Measurements from ENCODE around the gene KIF7.

Gene KIF7

GRCh38 chr15:89677381-89677780, 22.1 kb upstream of the KIF7 start:
- H2AFZ ChIP-seq (ENCODE audit: low read depth, low read length), result no peak overlapping the region
- no peak overlapping the region for H2BK120ac ChIP-seq (ENCODE audit: low read depth, low read length)
- H2BK12ac ChIP-seq (ENCODE audit: low read length in 2 of 2), result no peak overlapping the region
- no peak overlapping the region for H3K9ac ChIP-seq (ENCODE audit: low read length)
- no peaks in the 10 kb centered on the region for H3K79me1 ChIP-seq (replicated peaks; ENCODE audit: low read length, poor library complexity, severe bottlenecking)
- H2AK5ac ChIP-seq (ENCODE audit: low read length, severe bottlenecking), result no peak overlapping the region
- no peak overlapping the region for H2BK5ac ChIP-seq (ENCODE audit: low read depth, low read length, poor library complexity, severe bottlenecking)
- peaks cover 0 to 5% of the 10 kb centered on the region in 2 experiments for H3K27me3 ChIP-seq (ENCODE audit: control insufficient read depth in 1 of 2, insufficient read depth in 1 of 2, low read length in 2 of 2)
- no peak for DNase-seq
- no peaks in the 10 kb centered on the region for H3K9me3 ChIP-seq (ENCODE audit: control insufficient read depth, low read length)
- no peak overlapping the region for H4K8ac ChIP-seq (ENCODE audit: low read length)
- H4K91ac ChIP-seq (ENCODE audit: low read length), result no peak overlapping the region
- H3K4me2 ChIP-seq (ENCODE audit: low read length, poor library complexity, severe bottlenecking), result no peak overlapping the region
- H3K27ac ChIP-seq (ENCODE audit: low read length, poor library complexity, severe bottlenecking), result no peak overlapping the region
- no peak overlapping the region for H3K18ac ChIP-seq (ENCODE audit: low read depth in 1 of 2, low read length in 2 of 2)
- no peaks in the 10 kb centered on the region for H3K36me3 ChIP-seq (ENCODE audit: control insufficient read depth in 1 of 2, insufficient read depth in 2 of 2, low read depth in 1 of 2, low read length in 2 of 2)
- H3K4ac ChIP-seq (ENCODE audit: low read depth in 1 of 2, low read length in 2 of 2), result no peak overlapping the region
- WGBS, result 80% methylated on average over 1 of the region's 1 CpG
- no peak overlapping the region for H3K14ac ChIP-seq (ENCODE audit: low read length in 2 of 2)
- no peak overlapping the region for H3K23ac ChIP-seq (ENCODE audit: low read length in 2 of 2)
- no peak overlapping the region for H3K4me3 ChIP-seq (ENCODE audit: insufficient read depth in 1 of 2, low read depth in 1 of 2, low read length in 2 of 2)
- no peak overlapping the region for H2BK15ac ChIP-seq (ENCODE audit: low read depth, poor library complexity, severe bottlenecking)
- H3K4me1 ChIP-seq (ENCODE audit: control insufficient read depth, insufficient read depth, low read depth, low read length), result no peaks in the 10 kb centered on the region

DNA sequence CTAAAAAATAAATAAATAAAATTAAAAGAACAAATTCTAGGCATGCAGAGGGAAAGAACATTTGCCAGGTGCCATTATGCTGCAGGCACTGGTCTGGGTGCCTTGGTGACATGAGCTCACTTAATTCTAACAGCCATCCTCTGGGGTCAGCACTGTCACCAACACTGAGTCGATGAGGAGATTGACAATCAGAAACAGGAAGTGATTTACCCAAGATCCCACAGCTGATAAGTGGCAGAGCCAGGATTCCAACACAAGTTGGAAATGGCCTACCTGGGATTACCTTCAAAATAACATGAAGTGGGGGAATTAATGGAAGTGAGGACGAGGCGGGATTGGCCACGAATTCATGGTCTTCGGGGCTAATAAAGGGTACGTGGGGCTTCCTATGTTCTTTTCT, 20.3 kb upstream of the KIF7 start:
- Histone ChIP-seq H3K23ac (ENCODE audit: low read length in 2 of 2) (no peak overlapping the region), H2AFZ (ENCODE audit: low read depth, low read length) (no peak overlapping the region), H2BK12ac (ENCODE audit: low read length in 2 of 2) (no peak overlapping the region), H2AK5ac (ENCODE audit: low read length, severe bottlenecking) (no peak overlapping the region), H3K27ac (ENCODE audit: low read length, poor library complexity, severe bottlenecking) (no peak overlapping the region), H3K18ac (ENCODE audit: low read depth in 1 of 2, low read length in 2 of 2) (no peak overlapping the region), H3K9me3 (ENCODE audit: control insufficient read depth, low read length) (no peaks in the 10 kb centered on the region), H2BK15ac (ENCODE audit: low read depth, poor library complexity, severe bottlenecking) (no peak overlapping the region), H3K9ac (ENCODE audit: low read length) (no peak overlapping the region), H3K4me1 (ENCODE audit: control insufficient read depth, insufficient read depth, low read depth, low read length) (no peaks in the 10 kb centered on the region), H3K27me3 (ENCODE audit: control insufficient read depth in 1 of 2, insufficient read depth in 1 of 2, low read length in 2 of 2) (peaks cover 0 to 5% of the 10 kb centered on the region in 2 experiments), H3K4ac (ENCODE audit: low read depth in 1 of 2, low read length in 2 of 2) (no peak overlapping the region), H2BK5ac (ENCODE audit: low read depth, low read length, poor library complexity, severe bottlenecking) (no peak overlapping the region), H3K4me3 (ENCODE audit: insufficient read depth in 1 of 2, low read depth in 1 of 2, low read length in 2 of 2) (no peak overlapping the region), H4K8ac (ENCODE audit: low read length) (no peak overlapping the region), H4K91ac (ENCODE audit: low read length) (no peak overlapping the region), H3K14ac (ENCODE audit: low read length in 2 of 2) (no peak overlapping the region), H3K36me3 (ENCODE audit: control insufficient read depth in 1 of 2, insufficient read depth in 2 of 2, low read depth in 1 of 2, low read length in 2 of 2) (no peaks in the 10 kb centered on the region), H3K79me1 (replicated peaks; ENCODE audit: low read length, poor library complexity, severe bottlenecking) (no peaks in the 10 kb centered on the region), H3K4me2 (ENCODE audit: low read length, poor library complexity, severe bottlenecking) (no peak overlapping the region), H2BK120ac (ENCODE audit: low read depth, low read length) (no peak overlapping the region)
- WGBS, result 47% methylated on average over 1 of the region's 6 CpGs
- DNase-seq, result no peak

GRCh38 chr15:89674526-89674925, 19.3 kb upstream of the KIF7 start:
- Histone ChIP-seq H3K14ac (ENCODE audit: low read length in 2 of 2) (no peak overlapping the region), H3K23ac (ENCODE audit: low read length in 2 of 2) (no peak overlapping the region)
- 90% methylated on average over 3 of the region's 4 CpGs for WGBS

GRCh38 chr15:89673165-89673512, 17.9 kb upstream of the KIF7 start:
- Histone ChIP-seq H4K91ac (ENCODE audit: low read length) (no peak overlapping the region), H3K27ac (ENCODE audit: low read length, poor library complexity, severe bottlenecking) (no peak overlapping the region), H2AFZ (ENCODE audit: low read depth, low read length) (no peak overlapping the region), H3K4me3 (ENCODE audit: insufficient read depth in 1 of 2, low read depth in 1 of 2, low read length in 2 of 2) (no peak overlapping the region), H2BK12ac (ENCODE audit: low read length in 2 of 2) (no peak overlapping the region), H3K18ac (ENCODE audit: low read depth in 1 of 2, low read length in 2 of 2) (no peak overlapping the region), H2BK120ac (ENCODE audit: low read depth, low read length) (no peak overlapping the region), H3K4me2 (ENCODE audit: low read length, poor library complexity, severe bottlenecking) (no peak overlapping the region), H4K8ac (ENCODE audit: low read length) (no peak overlapping the region), H3K27me3 (ENCODE audit: control insufficient read depth in 1 of 2, insufficient read depth in 1 of 2, low read length in 2 of 2) (no peaks in the 10 kb centered on the region), H3K23ac (ENCODE audit: low read length in 2 of 2) (no peak overlapping the region), H3K14ac (ENCODE audit: low read length in 2 of 2) (peak overlapping the region in 1 of 2 experiments; percentile 45), H2BK5ac (ENCODE audit: low read depth, low read length, poor library complexity, severe bottlenecking) (no peak overlapping the region), H3K4me1 (ENCODE audit: control insufficient read depth, insufficient read depth, low read depth, low read length) (no peaks in the 10 kb centered on the region), H2AK5ac (ENCODE audit: low read length, severe bottlenecking) (no peak overlapping the region), H3K79me1 (replicated peaks; ENCODE audit: low read length, poor library complexity, severe bottlenecking) (no peaks in the 10 kb centered on the region), H2BK15ac (ENCODE audit: low read depth, poor library complexity, severe bottlenecking) (no peak overlapping the region), H3K9me3 (ENCODE audit: control insufficient read depth, low read length) (no peaks in the 10 kb centered on the region), H3K4ac (ENCODE audit: low read depth in 1 of 2, low read length in 2 of 2) (no peak overlapping the region), H3K9ac (ENCODE audit: low read length) (no peak overlapping the region), H3K36me3 (ENCODE audit: control insufficient read depth in 1 of 2, insufficient read depth in 2 of 2, low read depth in 1 of 2, low read length in 2 of 2) (no peaks in the 10 kb centered on the region)
- DNase-seq, result peak; percentile 42
- WGBS, result 31% methylated on average over 12 of the region's 12 CpGs

More at GRCh38 chr15:89674526-89674925, 19.3 kb upstream of the KIF7 start:
- H3K27ac ChIP-seq (ENCODE audit: low read length, poor library complexity, severe bottlenecking), result no peak overlapping the region
- H4K8ac ChIP-seq (ENCODE audit: low read length), result no peak overlapping the region
- H2BK15ac ChIP-seq (ENCODE audit: low read depth, poor library complexity, severe bottlenecking), result no peak overlapping the region
- no peak overlapping the region for H2AFZ ChIP-seq (ENCODE audit: low read depth, low read length)
- no peak overlapping the region for H4K91ac ChIP-seq (ENCODE audit: low read length)
- no peaks in the 10 kb centered on the region for H3K36me3 ChIP-seq (ENCODE audit: control insufficient read depth in 1 of 2, insufficient read depth in 2 of 2, low read depth in 1 of 2, low read length in 2 of 2)
- H2AK5ac ChIP-seq (ENCODE audit: low read length, severe bottlenecking), result no peak overlapping the region
- H3K4me1 ChIP-seq (ENCODE audit: control insufficient read depth, insufficient read depth, low read depth, low read length), result no peaks in the 10 kb centered on the region
- H3K9ac ChIP-seq (ENCODE audit: low read length), result no peak overlapping the region
- H3K9me3 ChIP-seq (ENCODE audit: control insufficient read depth, low read length), result no peaks in the 10 kb centered on the region
- H2BK120ac ChIP-seq (ENCODE audit: low read depth, low read length), result no peak overlapping the region
- peaks cover 0 to 5% of the 10 kb centered on the region in 2 experiments for H3K27me3 ChIP-seq (ENCODE audit: control insufficient read depth in 1 of 2, insufficient read depth in 1 of 2, low read length in 2 of 2)
- no peak overlapping the region for H3K4me2 ChIP-seq (ENCODE audit: low read length, poor library complexity, severe bottlenecking)
- no peak overlapping the region for H3K4ac ChIP-seq (ENCODE audit: low read depth in 1 of 2, low read length in 2 of 2)
- no peak overlapping the region for H2BK5ac ChIP-seq (ENCODE audit: low read depth, low read length, poor library complexity, severe bottlenecking)
- H3K18ac ChIP-seq (ENCODE audit: low read depth in 1 of 2, low read length in 2 of 2), result no peak overlapping the region
- H3K4me3 ChIP-seq (ENCODE audit: insufficient read depth in 1 of 2, low read depth in 1 of 2, low read length in 2 of 2), result no peak overlapping the region
- no peaks in the 10 kb centered on the region for H3K79me1 ChIP-seq (replicated peaks; ENCODE audit: low read length, poor library complexity, severe bottlenecking)
- DNase-seq, result no peak
- no peak overlapping the region for H2BK12ac ChIP-seq (ENCODE audit: low read length in 2 of 2)
